K562 (cell line): Measurements from ENCODE around the gene SCRG1. TPM values are rescaled to one million over a fixed set of nuclear protein-coding genes. Genes with fewer than 3 reads are reported as not detected.

Experiments
- ATAC-seq: fragments of 200-7000 bp; cut with Tn5 transposase; 3 replicates; pipeline ENCODE4 v1.9.1; 2020; ENCODE audit warnings: moderate library complexity
- BruUV-seq: library from RNA; stranded (reverse); fragments of 400-500 nt; replicated peaks from 2 replicates; lab custom pipeline; 2021; lab: Mats Ljungman, UMichigan
- CTCF ChIA-PET: fragments of 300-600 bp; formaldehyde crosslinking; extraction: SDS; loops from one replicate; lab custom pipeline; 2021; ENCODE audit warnings: low intra/inter-chr PET ratio; lab: Yijun Ruan, JAX
- POLR2A ChIA-PET: fragments of 300-600, 350-650 bp; sonication (Branson Sonifier 250); formaldehyde crosslinking; extraction: SDS; loops from one replicate; lab custom pipeline; 2021; ENCODE audit warnings: antibody characterized with exemption, inconsistent platforms; lab: Yijun Ruan, JAX
- DNase-seq, 4 experiments: peaks; one replicate each; pipeline versions ENCODE4 v3.0.0 to v3.0.0-alpha.2; 2011 to 2018; ENCODE audit warnings: low spot score in 3 of 4, mixed read lengths in 3 of 4; ENCODE audit errors: extremely low read depth in 1 of 4
- FAIRE-seq: peaks from 2 replicates; lab custom pipeline; 2011; peaks lifted over from hg19 to GRCh38; lab: Jason Lieb, UNC
- H2AFZ ChIP-seq: 2 replicates; pipeline ENCODE4 v1.6.0; 2011; ENCODE audit warnings: low read depth, low read length, control low read depth, inconsistent platforms
- H3K27ac ChIP-seq: fragments of 200-600 bp; 3 replicates; pipeline ENCODE4 v1.8.0; 2011; ENCODE audit warnings: low read depth, mild to moderate bottlenecking, control low read depth, inconsistent platforms, low read length, moderate library complexity, mixed read lengths; ENCODE audit errors: extremely low read depth
- H3K27me3 ChIP-seq, 2 experiments: fragments of 300-600 bp in 1 of 2; 2 replicates in 1 of 2; 3 replicates in 1 of 2; pipeline versions ENCODE4 v1.6.0 to v1.8.0; 2011; ENCODE audit warnings: inconsistent platforms in 2 of 2, low read length in 2 of 2, mild to moderate bottlenecking in 1 of 2, mixed read lengths in 1 of 2, moderate library complexity in 1 of 2; ENCODE audit not compliant: control insufficient read depth in 2 of 2, insufficient read depth in 2 of 2
- H3K36me3 ChIP-seq: fragments of 300-600 bp; 3 replicates; pipeline ENCODE4 v1.8.0; 2011; ENCODE audit warnings: mild to moderate bottlenecking, low read length, inconsistent platforms; ENCODE audit not compliant: control insufficient read depth, insufficient read depth
- H3K4me1 ChIP-seq, 2 experiments: fragments of 200-600 bp in 1 of 2; replicated peaks in 1 of 2; 2 replicates in 1 of 2; 3 replicates in 1 of 2; pipeline versions ENCODE4 v1.5.1 to v1.8.0; 2011; ENCODE audit warnings: inconsistent platforms in 2 of 2, low read length in 2 of 2, mild to moderate bottlenecking in 1 of 2, mixed read lengths in 1 of 2, moderate library complexity in 1 of 2; ENCODE audit not compliant: control insufficient read depth in 2 of 2, insufficient read depth in 2 of 2
- H3K4me2 ChIP-seq: 2 replicates; pipeline ENCODE4 v1.6.1; 2011; ENCODE audit warnings: low read length, control low read depth, inconsistent platforms, mixed read lengths; ENCODE audit not compliant: insufficient read depth
- H3K4me3 ChIP-seq: fragments of 200-600 bp; sonication (generic), shearing (Covaris generic); 2 replicates; pipeline ENCODE4 v1.5.1; 2016; ENCODE audit warnings: control low read depth, inconsistent platforms
- H3K79me2 ChIP-seq: fragments of 200-600 bp; 3 replicates; pipeline ENCODE4 v1.8.0; 2011; ENCODE audit warnings: low read length, inconsistent platforms; ENCODE audit not compliant: control insufficient read depth, insufficient read depth
- H3K9ac ChIP-seq, 2 experiments: 2 replicates each; pipeline versions ENCODE4 v1.6.0 to v1.6.1; 2011; ENCODE audit warnings: low read depth in 2 of 2, low read length in 2 of 2, control low read depth in 1 of 2, inconsistent platforms in 1 of 2, mild to moderate bottlenecking in 1 of 2, mixed read lengths in 1 of 2; ENCODE audit not compliant: insufficient read depth in 1 of 2
- H3K9me1 ChIP-seq: one replicate; pipeline ENCODE4 v1.6.0; 2011; ENCODE audit warnings: inconsistent platforms, mild to moderate bottlenecking, low read length, moderate library complexity; ENCODE audit not compliant: control insufficient read depth, insufficient read depth
- H3K9me3 ChIP-seq: replicated peaks from 2 replicates; pipeline ENCODE4 v1.5.1; 2011; ENCODE audit warnings: low read depth, low read length, inconsistent platforms; ENCODE audit not compliant: control insufficient read depth, insufficient read depth
- H4K20me1 ChIP-seq: replicated peaks from 2 replicates; pipeline ENCODE4 v1.6.1; 2011; ENCODE audit warnings: low read length, inconsistent platforms, mixed read lengths; ENCODE audit not compliant: control insufficient read depth, insufficient read depth
- DMBX1 ChIP-seq: fragments of 250-450 bp; sonication (Bioruptor Pico); IDR thresholded peaks from 2 replicates; pipeline ENCODE4 v1.8.0; 2022; ENCODE audit warnings: inconsistent platforms, mild to moderate bottlenecking, moderate library complexity, borderline replicate concordance
- HDAC6 ChIP-seq: IDR thresholded peaks from 2 replicates; pipeline ENCODE4 v1.6.1; 2012; ENCODE audit warnings: low read depth, mild to moderate bottlenecking, control low read depth, inconsistent platforms, low read length, moderate library complexity
- RAD21 ChIP-seq, 2 experiments: fragments of 250-450 bp in 1 of 2; fragments of 450-650 bp in 1 of 2; sonication (Bioruptor Pico) in 1 of 2; formaldehyde crosslinking in 1 of 2; IDR thresholded peaks in 1 of 2; conservative IDR thresholded peaks in 1 of 2; 2 replicates each; pipeline versions ENCODE4 v1.4.0 to v1.8.0; 2020 to 2022; ENCODE audit warnings: mild to moderate bottlenecking in 2 of 2, moderate library complexity in 1 of 2
- WGBS: fragments of 100-300 bp; shearing (Covaris generic); methylation state at CpG from one replicate; pipeline ENCODE4 v1.1.6; 2016; ENCODE audit warnings: low coverage, mixed read lengths; ENCODE audit not compliant: insufficient coverage; ENCODE audit errors: missing lambda C conversion rate; 5-methylcytosine and 5-hydroxymethylcytosine counted together
- in situ Hi-C: fragments of 300-500 bp; cut with MboI; formaldehyde crosslinking; loops from 4 replicates; pipeline ENCODE4 v1.15.0; 2018; ENCODE audit warnings: inconsistent platforms, mixed read lengths
- intact Hi-C: fragments of 100-400 bp; cut with micrococcal nuclease; formaldehyde crosslinking; loops from 2 replicates; pipeline ENCODE4 v1.14.2; 2022
- polyA plus RNA-seq, 8 experiments: library from polyadenylated mRNA; depleted of rRNA in 4 of 8; stranded (reverse) in 5 of 8; unstranded in 3 of 8; fragments of >200 nt; fragmentation: Nextera tagmentation in 2 of 8; fragmentation: Illumina TruSeq in 1 of 8; extraction: Ambion mirVana in 2 of 8; extraction: Trizol in 1 of 8; gene quantifications; 2 replicates each; pipeline versions ENCODE4 v1.2.1 to v1.2.3, GENCODE V29; 2011 to 2014; ENCODE audit warnings: inconsistent platforms in 1 of 8, missing spikeins in 1 of 8
- total RNA-seq, 7 experiments: library from RNA; depleted of rRNA in 6 of 7; stranded (reverse); fragments of >200 nt in 6 of 7; fragmentation: Illumina TruSeq in 2 of 7; extraction: Trizol in 2 of 7; gene quantifications; 2 replicates each; pipeline versions ENCODE4 v1.2.1 to v1.2.3, GENCODE V29; 2011 to 2021; ENCODE audit warnings: low replicate concordance in 1 of 7
- TF ChIP-seq, protein P1 (sequence below): sonication (generic); formaldehyde crosslinking; IDR thresholded peaks from 2 replicates; pipeline ENCODE4 v1.8.1; 2022; ENCODE audit warnings: missing genetic modification reagents
- TF ChIP-seq, protein P2 (sequence below), 3 experiments: IDR thresholded peaks in 2 of 3; conservative IDR thresholded peaks in 1 of 3; 2 replicates each; pipeline ENCODE4 v1.5.1; 2011 to 2012; ENCODE audit warnings: low read length in 3 of 3, mild to moderate bottlenecking in 3 of 3, control low read depth in 2 of 3, improper control_type of control experiment in 1 of 3, inconsistent platforms in 1 of 3, low read depth in 1 of 3, mixed read lengths in 1 of 3, moderate library complexity in 1 of 3; ENCODE audit not compliant: insufficient read depth in 2 of 3

The SCRG1 gene
- total and polyA plus RNA-seq, 9 of the 15 experiments (the other 6 are each of a cell fraction or from before 2014, with no cell fraction given) = 0.01 TPM; not detected in 7

DNA sequence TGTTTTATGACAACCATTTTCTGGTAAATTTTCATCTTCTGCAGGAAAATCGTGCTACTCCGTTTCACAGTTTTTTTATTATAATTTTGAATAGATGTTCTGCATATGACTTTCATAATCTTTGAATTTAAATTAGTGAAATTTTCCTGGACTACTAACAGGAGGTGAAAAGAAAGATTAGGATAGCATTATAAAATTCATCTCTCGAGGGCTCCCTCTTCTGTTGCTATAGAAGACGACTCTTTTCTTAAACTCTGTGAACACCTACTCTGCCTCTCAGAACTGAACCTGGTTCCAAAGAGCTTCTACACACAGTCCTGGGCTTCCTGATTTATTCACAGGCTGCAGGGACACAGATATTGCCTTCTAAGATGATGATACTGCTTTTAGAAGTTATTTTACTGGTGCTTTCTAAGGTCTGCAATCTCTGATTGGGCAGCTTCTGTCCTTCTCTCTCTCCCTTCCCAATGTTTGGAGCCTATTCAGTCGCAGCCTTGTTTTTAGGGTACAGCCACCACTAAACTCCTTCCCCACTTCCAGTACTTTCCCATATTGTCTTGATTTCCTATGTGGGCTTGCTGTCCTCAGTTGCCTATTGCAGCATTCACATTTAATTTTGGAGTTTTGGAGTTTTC is 38.2 kb downstream of the SCRG1 start:
- Histone ChIP-seq H3K27me3 (no peaks in the 10 kb centered on the region), H3K27ac (no peak overlapping the region), H3K79me2 (no peaks in the 10 kb centered on the region), H3K9ac (no peak overlapping the region), H2AFZ (peak overlapping the region; percentile 58)
- intact Hi-C loops = no loop called here
- WGBS = 34% methylated on average over 5 of the region's 5 CpGs
- peak; percentile 76 for FAIRE-seq
- POLR2A ChIA-PET = interaction anchor here (0.6 to 0.9 kb wide), 3 partner anchors 9 to 26 kb away, joined by 3 to 5 read pairs (median 4); partner anchors contain the start of gene HMGB2
- no TSS peak for BruUV-seq
- TF ChIP-seq, protein P1, sequence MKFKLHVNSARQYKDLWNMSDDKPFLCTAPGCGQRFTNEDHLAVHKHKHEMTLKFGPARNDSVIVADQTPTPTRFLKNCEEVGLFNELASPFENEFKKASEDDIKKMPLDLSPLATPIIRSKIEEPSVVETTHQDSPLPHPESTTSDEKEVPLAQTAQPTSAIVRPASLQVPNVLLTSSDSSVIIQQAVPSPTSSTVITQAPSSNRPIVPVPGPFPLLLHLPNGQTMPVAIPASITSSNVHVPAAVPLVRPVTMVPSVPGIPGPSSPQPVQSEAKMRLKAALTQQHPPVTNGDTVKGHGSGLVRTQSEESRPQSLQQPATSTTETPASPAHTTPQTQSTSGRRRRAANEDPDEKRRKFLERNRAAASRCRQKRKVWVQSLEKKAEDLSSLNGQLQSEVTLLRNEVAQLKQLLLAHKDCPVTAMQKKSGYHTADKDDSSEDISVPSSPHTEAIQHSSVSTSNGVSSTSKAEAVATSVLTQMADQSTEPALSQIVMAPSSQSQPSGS = no peak
- TF ChIP-seq RAD21 (CRISPR knock-in tag; conservative IDR thresholded peaks at IDR 0.05 in 1 of 2, IDR thresholded peaks at IDR 0.05 in 1 of 2) (peak in 1 of 2 experiments; percentile 37; a peak in 1 of 4 replicates), DMBX1 (CRISPR knock-in tag) (no peak), HDAC6 (no peak)
- TF ChIP-seq, protein P2, sequence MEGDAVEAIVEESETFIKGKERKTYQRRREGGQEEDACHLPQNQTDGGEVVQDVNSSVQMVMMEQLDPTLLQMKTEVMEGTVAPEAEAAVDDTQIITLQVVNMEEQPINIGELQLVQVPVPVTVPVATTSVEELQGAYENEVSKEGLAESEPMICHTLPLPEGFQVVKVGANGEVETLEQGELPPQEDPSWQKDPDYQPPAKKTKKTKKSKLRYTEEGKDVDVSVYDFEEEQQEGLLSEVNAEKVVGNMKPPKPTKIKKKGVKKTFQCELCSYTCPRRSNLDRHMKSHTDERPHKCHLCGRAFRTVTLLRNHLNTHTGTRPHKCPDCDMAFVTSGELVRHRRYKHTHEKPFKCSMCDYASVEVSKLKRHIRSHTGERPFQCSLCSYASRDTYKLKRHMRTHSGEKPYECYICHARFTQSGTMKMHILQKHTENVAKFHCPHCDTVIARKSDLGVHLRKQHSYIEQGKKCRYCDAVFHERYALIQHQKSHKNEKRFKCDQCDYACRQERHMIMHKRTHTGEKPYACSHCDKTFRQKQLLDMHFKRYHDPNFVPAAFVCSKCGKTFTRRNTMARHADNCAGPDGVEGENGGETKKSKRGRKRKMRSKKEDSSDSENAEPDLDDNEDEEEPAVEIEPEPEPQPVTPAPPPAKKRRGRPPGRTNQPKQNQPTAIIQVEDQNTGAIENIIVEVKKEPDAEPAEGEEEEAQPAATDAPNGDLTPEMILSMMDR (IDR thresholded peaks at IDR 0.05 in 2 of 3, conservative IDR thresholded peaks at IDR 0.05 in 1 of 3; ENCODE audit: insufficient read depth in 2 of 3, low read depth in 1 of 3, low read length in 3 of 3) = peak in 2 of 3 experiments; percentile 37 to 49; a peak in 3 of 6 replicates
- TF ChIP-seq, all 486 proteins: peak for 2
- peak; percentile 82 for ATAC-seq
- Histone ChIP-seq H4K20me1 (no peaks in the 10 kb centered on the region), H3K36me3 (no peaks in the 10 kb centered on the region), H3K4me1 (no peaks in the 10 kb centered on the region), H3K4me2 (no peak overlapping the region), H3K9me1 (no peaks in the 10 kb centered on the region), H3K4me3 (no peak overlapping the region), H3K9me3 (no peaks in the 10 kb centered on the region)
- in situ Hi-C loops = no loop called here
- CTCF ChIA-PET = interaction anchor here (0.6 kb wide), 1 partner anchor 347 kb away, joined by 3 read pairs; no protein-coding TSS in a partner anchor
- DNase-seq = peak in 1 of 4 experiments; percentile 11
